H1 (cell line): ENCODE data around the gene CBFA2T2. TPM values are rescaled to one million over a fixed set of nuclear protein-coding genes. Genes with fewer than 3 reads are reported as not detected.
"Not testable (repeated sequence)": the region's sequence is repeated elsewhere in the genome, so short reads cannot be mapped to it uniquely, and the experiment has no call there.

ENCODE experiments used
- CTCF ChIA-PET: fragments of 300-600 bp; sonication (Branson Sonifier 250); formaldehyde crosslinking; loops from one replicate; lab custom pipeline; 2021; ENCODE audit not compliant: partially characterized antibody; lab: Charles Lee
- POLR2A ChIA-PET: fragments of 300-600 bp; sonication (Branson Sonifier 250); formaldehyde crosslinking; loops from one replicate; lab custom pipeline; 2021; ENCODE audit warnings: inconsistent platforms; ENCODE audit not compliant: partially characterized antibody; lab: Charles Lee
- DNase-seq, 2 experiments: peaks; one replicate each; pipeline versions ENCODE4 v3.0.0 to v3.0.0-alpha.2; 2010 to 2022; ENCODE audit warnings: low spot score in 2 of 2, low read depth in 1 of 2, mixed read lengths in 1 of 2
- FAIRE-seq: peaks from 2 replicates; lab custom pipeline; 2011; peaks lifted over from hg19 to GRCh38; lab: Jason Lieb, UNC
- H2AFZ ChIP-seq: 2 replicates; pipeline ENCODE4 v1.8.1; 2012; ENCODE audit warnings: low read length, inconsistent platforms
- H2AK5ac ChIP-seq: 2 replicates; pipeline ENCODE4 v1.6.1; 2013; ENCODE audit warnings: low read depth, low read length
- H2BK120ac ChIP-seq: replicated peaks from 2 replicates; pipeline ENCODE3; 2013; ENCODE audit warnings: low read depth, low read length, inconsistent platforms
- H2BK12ac ChIP-seq: 2 replicates; pipeline ENCODE4 v1.6.1; 2013; ENCODE audit warnings: low read depth, low read length
- H2BK15ac ChIP-seq: 2 replicates; pipeline ENCODE4 v1.6.1; 2013; ENCODE audit warnings: low read length
- H2BK20ac ChIP-seq: 2 replicates; pipeline ENCODE4 v1.6.1; 2013; ENCODE audit warnings: low read length
- H2BK5ac ChIP-seq: 2 replicates; pipeline ENCODE4 v1.6.1; 2013; ENCODE audit warnings: low read depth, low read length
- H3K14ac ChIP-seq: 2 replicates; pipeline ENCODE4 v1.6.1; 2013; ENCODE audit warnings: inconsistent platforms; ENCODE audit not compliant: insufficient read length
- H3K18ac ChIP-seq: 2 replicates; pipeline ENCODE4 v1.6.1; 2013; ENCODE audit warnings: low read length; ENCODE audit errors: extremely low read depth
- H3K23ac ChIP-seq: 2 replicates; pipeline ENCODE4 v1.6.1; 2013; ENCODE audit warnings: inconsistent platforms; ENCODE audit not compliant: insufficient read length
- H3K23me2 ChIP-seq: 2 replicates; pipeline ENCODE4 v1.6.1; 2013; ENCODE audit warnings: low read depth, low read length
- H3K27ac ChIP-seq: 2 replicates; pipeline ENCODE4 v1.6.1; 2011; ENCODE audit warnings: low read depth, low read length, inconsistent platforms
- H3K27me3 ChIP-seq, 4 experiments: replicated peaks in 1 of 4; 1 replicate in 1 of 4; 2 replicates in 3 of 4; pipeline versions ENCODE4 v1.6.1 to v1.8.1; 2011 to 2013; ENCODE audit warnings: low read length in 3 of 4, mild to moderate bottlenecking in 3 of 4, inconsistent platforms in 2 of 4, mixed read lengths in 2 of 4, moderate library complexity in 1 of 4; ENCODE audit not compliant: control insufficient read depth in 3 of 4, insufficient read depth in 3 of 4; ENCODE audit errors: extremely low read depth in 1 of 4
- H3K36me3 ChIP-seq, 4 experiments: 2 replicates each; pipeline versions ENCODE4 v1.6.1 to v1.8.1; 2011 to 2013; ENCODE audit warnings: mild to moderate bottlenecking in 4 of 4, low read length in 3 of 4, moderate library complexity in 2 of 4, control low read depth in 1 of 4, inconsistent platforms in 1 of 4; ENCODE audit not compliant: insufficient read depth in 4 of 4, control insufficient read depth in 2 of 4
- H3K4ac ChIP-seq: replicated peaks from 2 replicates; pipeline ENCODE3; 2013; ENCODE audit warnings: low read length, low read depth, mixed read lengths, inconsistent platforms; ENCODE audit not compliant: insufficient read length
- H3K4me1 ChIP-seq, 4 experiments: replicated peaks in 1 of 4; 1 replicate in 1 of 4; 2 replicates in 3 of 4; pipeline versions ENCODE4 v1.6.1 to v1.8.1; 2011 to 2013; ENCODE audit warnings: low read length in 3 of 4, inconsistent platforms in 2 of 4, mixed read lengths in 1 of 4; ENCODE audit not compliant: insufficient read depth in 4 of 4, control insufficient read depth in 3 of 4
- H3K4me2 ChIP-seq, 2 experiments: 2 replicates each; pipeline versions ENCODE4 v1.6.1 to v1.8.1; 2011 to 2013; ENCODE audit warnings: low read depth in 2 of 2, low read length in 2 of 2, control low read depth in 1 of 2, inconsistent platforms in 1 of 2, mild to moderate bottlenecking in 1 of 2; ENCODE audit not compliant: insufficient read depth in 1 of 2
- H3K4me3 ChIP-seq, 4 experiments: fragments of 200-600, 300-600 bp in 1 of 4; sonication (generic), shearing (Covaris generic), sonication (Bioruptor Twin) in 1 of 4; 2 replicates each; pipeline versions ENCODE4 v1.5.1 to v1.8.1; 2011 to 2016; ENCODE audit warnings: low read length in 4 of 4, low read depth in 3 of 4, control low read depth in 2 of 4, inconsistent platforms in 2 of 4, mild to moderate bottlenecking in 2 of 4, mixed read lengths in 1 of 4, moderate library complexity in 1 of 4; ENCODE audit not compliant: insufficient read depth in 2 of 4; ENCODE audit errors: extremely low read depth in 1 of 4
- H3K56ac ChIP-seq: replicated peaks from 2 replicates; pipeline ENCODE3; 2013; ENCODE audit warnings: low read depth, mild to moderate bottlenecking, mixed read lengths, low read length, inconsistent platforms; ENCODE audit not compliant: insufficient read length
- H3K79me1 ChIP-seq: 2 replicates; pipeline ENCODE4 v1.6.1; 2013; ENCODE audit warnings: low read depth, low read length, control low read depth
- H3K79me2 ChIP-seq, 2 experiments: 2 replicates each; pipeline versions ENCODE4 v1.6.1 to v1.8.1; 2012 to 2013; ENCODE audit warnings: low read length in 2 of 2, mild to moderate bottlenecking in 2 of 2, inconsistent platforms in 1 of 2; ENCODE audit not compliant: insufficient read depth in 2 of 2, control insufficient read depth in 1 of 2
- H3K9ac ChIP-seq, 4 experiments: replicated peaks in 1 of 4; 1 replicate in 1 of 4; 2 replicates in 3 of 4; pipeline versions ENCODE4 v1.6.1 to v1.8.1; 2011 to 2013; ENCODE audit warnings: low read depth in 3 of 4, low read length in 3 of 4, control low read depth in 2 of 4, mild to moderate bottlenecking in 2 of 4, moderate library complexity in 2 of 4, inconsistent platforms in 1 of 4; ENCODE audit errors: extremely low read depth in 1 of 4
- H3K9me3 ChIP-seq, 2 experiments: 2 replicates each; pipeline versions ENCODE4 v1.6.1 to v1.8.1; 2012 to 2013; ENCODE audit warnings: mild to moderate bottlenecking in 2 of 2, moderate library complexity in 2 of 2, control low read depth in 1 of 2, inconsistent platforms in 1 of 2, low read depth in 1 of 2, low read length in 1 of 2, mixed read lengths in 1 of 2; ENCODE audit not compliant: insufficient read depth in 2 of 2
- H4K20me1 ChIP-seq, 2 experiments: replicated peaks in 1 of 2; 2 replicates each; pipeline versions ENCODE3 to v1.8.1; 2011 to 2013; ENCODE audit warnings: inconsistent platforms in 2 of 2, low read length in 2 of 2, mild to moderate bottlenecking in 1 of 2; ENCODE audit not compliant: insufficient read depth in 2 of 2, control insufficient read depth in 1 of 2
- H4K5ac ChIP-seq: 2 replicates; pipeline ENCODE4 v1.6.1; 2013; ENCODE audit warnings: low read length, low read depth, mixed read lengths, inconsistent platforms; ENCODE audit not compliant: insufficient read length
- H4K8ac ChIP-seq: 2 replicates; pipeline ENCODE4 v1.8.0; 2013; ENCODE audit warnings: mild to moderate bottlenecking, moderate library complexity, low read length, inconsistent platforms; ENCODE audit not compliant: insufficient read depth; ENCODE audit errors: extremely low read depth
- H4K91ac ChIP-seq: replicated peaks from 2 replicates; pipeline ENCODE3; 2013; ENCODE audit warnings: low read length, mixed read lengths, inconsistent platforms; ENCODE audit not compliant: insufficient read length
- WGBS, 2 experiments: shearing (Covaris generic) in 1 of 2; methylation state at CpG; one replicate each; pipeline versions ENCODE4 v1.1.6 to v1.1.7; 2013 to 2015; ENCODE audit warnings: low lambda C conversion rate in 2 of 2, mixed read lengths in 2 of 2, inconsistent platforms in 1 of 2, low coverage in 1 of 2, missing lambda C conversion rate in 1 of 2; ENCODE audit not compliant: insufficient replicate concordance in 2 of 2, insufficient coverage in 1 of 2, insufficient read length in 1 of 2; ENCODE audit errors: extremely low coverage in 1 of 2, missing lambda C conversion rate in 1 of 2; 5-methylcytosine and 5-hydroxymethylcytosine counted together
- polyA plus RNA-seq, 7 experiments: library from polyadenylated mRNA; depleted of rRNA in 3 of 7; stranded (reverse) in 5 of 7; unstranded in 2 of 7; fragments of >200 nt in 5 of 7; fragments of 200-250 nt in 2 of 7; gene quantifications; 1 replicate in 5 of 7; 2 replicates in 1 of 7; 4 replicates in 1 of 7; pipeline versions ENCODE4 v1.2.1 to v1.2.3, GENCODE V29; 2011 to 2013; ENCODE audit warnings: missing spikeins in 2 of 7, mixed read lengths in 2 of 7
- total RNA-seq: library from RNA; stranded (reverse); fragmentation: NEBNext Ultra II Directional; extraction: Animal tissue kit (Norgen Biotek cat#: 25700); gene quantifications from 2 replicates; pipeline ENCODE4 v1.2.1, GENCODE V29; 2021

The CBFA2T2 gene
- total and polyA plus RNA-seq, 2 of the 8 experiments (the other 6 are each of a cell fraction or from before 2014, with no cell fraction given), result 11.6 to 12.9 TPM

DNA sequence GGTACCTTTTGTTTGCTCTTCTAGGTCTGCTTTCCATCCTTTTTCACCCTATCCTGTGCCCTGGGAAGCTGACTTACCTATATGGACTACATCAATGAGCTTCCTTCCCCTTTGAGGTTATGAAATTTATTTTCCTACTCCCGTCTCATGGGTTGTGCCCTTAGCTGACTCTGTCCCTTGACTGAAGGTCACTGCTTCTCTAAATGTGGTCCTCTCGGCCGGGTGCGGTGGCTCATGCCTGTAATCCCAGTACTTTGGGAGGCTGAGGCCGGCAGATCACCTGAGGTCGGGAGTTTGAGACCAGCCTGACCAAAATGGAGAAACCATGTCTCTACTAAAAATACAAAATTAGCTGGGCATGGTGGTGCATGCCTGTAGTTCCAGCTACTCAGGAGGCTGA, 6.9 kb downstream of the CBFA2T2 start:
- not testable (repeated sequence) for H2BK5ac ChIP-seq, H3K4me2 ChIP-seq, H3K27ac ChIP-seq, FAIRE-seq, H2BK20ac ChIP-seq, H3K4me1 ChIP-seq, H3K23me2 ChIP-seq, H3K23ac ChIP-seq, H3K14ac ChIP-seq, H2AK5ac ChIP-seq, H3K4ac ChIP-seq, H3K36me3 ChIP-seq, H3K27me3 ChIP-seq, H3K79me2 ChIP-seq, H3K79me1 ChIP-seq, H4K20me1 ChIP-seq, H2BK15ac ChIP-seq, H4K91ac ChIP-seq, H2BK120ac ChIP-seq, H4K8ac ChIP-seq, H3K9me3 ChIP-seq, H3K18ac ChIP-seq, H3K56ac ChIP-seq, H4K5ac ChIP-seq, H3K4me3 ChIP-seq, H2AFZ ChIP-seq, DNase-seq, H3K9ac ChIP-seq, H2BK12ac ChIP-seq
- ChIA-PET POLR2A (interaction anchor here (1.4 to 2.5 kb wide), 2 partner anchors 10 to 52 kb away, joined by 4 to 5 read pairs; no protein-coding TSS in a partner anchor), CTCF (interaction anchor here (1.1 to 1.8 kb wide), 2 partner anchors 9 to 835 kb away, joined by 4 to 5 read pairs; no protein-coding TSS in a partner anchor)
- 93% methylated on average over 6 of the region's 6 CpGs; no CpG with 5 or more reads in 1 of the 2 experiments for WGBS, 2 experiments
